Measurements from ENCODE around the gene TP53I13. TPM values are rescaled to one million over a fixed set of nuclear protein-coding genes. Genes with fewer than 3 reads are reported as not detected.
A peak's percentile ranks its signal among the peaks of the same experiment; 100 is the strongest.

Gene TP53I13
- total and polyA plus RNA-seq, 2 of the 13 experiments (the other 11 are each of a cell fraction or from before 2014, with no cell fraction given): 16.9 to 25.7 TPM

DNA sequence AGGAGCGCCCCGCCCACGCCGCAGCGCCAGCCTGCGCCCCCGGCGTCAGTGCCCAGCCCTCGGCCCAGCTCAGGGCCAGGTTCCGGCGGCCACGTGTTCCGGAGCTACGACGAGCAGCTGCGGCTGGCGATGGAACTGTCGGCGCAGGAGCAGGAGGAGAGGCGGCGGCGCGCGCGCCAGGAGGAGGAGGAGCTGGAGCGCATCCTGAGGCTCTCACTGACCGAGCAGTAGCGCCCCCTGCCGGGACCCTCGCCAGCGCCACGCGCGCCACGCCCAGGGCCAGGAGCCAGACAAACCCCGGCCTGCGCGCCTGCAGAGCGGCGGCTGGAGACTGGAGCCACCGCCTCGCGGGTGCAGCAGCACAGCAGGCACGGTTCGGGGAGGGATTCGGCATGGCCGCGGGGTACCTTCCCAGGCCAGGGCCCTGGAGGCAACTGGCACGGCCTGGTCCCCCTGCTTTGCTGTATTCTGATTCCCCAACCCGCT, 44.9 kb downstream of the TP53I13 start (continued):
- no peak for TF ChIP-seq ZNF274 (CRISPR knock-in tag; IDR thresholded peaks at IDR 0.05)
- TF ChIP-seq TSC22D2 (CRISPR knock-in tag; IDR thresholded peaks at IDR 0.05; ENCODE audit: borderline replicate concordance): peak; percentile 49; the same call in 1 of the 2 replicates
- no peak for TF ChIP-seq JUND (CRISPR knock-in tag; IDR thresholded peaks at IDR 0.05)
- TF ChIP-seq ZNF709 (CRISPR knock-in tag; IDR thresholded peaks at IDR 0.05): 0 out of 2 replicates have a peak, but pooled peaks have one; percentile 64
- TF ChIP-seq POLR2G (IDR thresholded peaks at IDR 0.05; ENCODE audit: low read depth, low read length): no peak
- TF ChIP-seq MAF1 (CRISPR knock-in tag; IDR thresholded peaks at IDR 0.05; ENCODE audit: borderline replicate concordance): 0 out of 2 replicates have a peak, but pooled peaks have one; percentile 27
- TF ChIP-seq MXD3 (CRISPR knock-in tag; IDR thresholded peaks at IDR 0.05): peak; percentile 79
- no peak for TF ChIP-seq ZSCAN12 (CRISPR knock-in tag; IDR thresholded peaks at IDR 0.05)
- no peak for TF ChIP-seq SIN3B (IDR thresholded peaks at IDR 0.05; ENCODE audit: low read length)
- TF ChIP-seq HNRNPUL1 (IDR thresholded peaks at IDR 0.05; ENCODE audit: low read depth, low read length): no peak
- TF ChIP-seq ARID4A (CRISPR knock-in tag; IDR thresholded peaks at IDR 0.05; ENCODE audit: borderline replicate concordance): peak; percentile 73; the same call in 1 of the 2 replicates
- TF ChIP-seq ZNF33A (CRISPR knock-in tag; IDR thresholded peaks at IDR 0.05; ENCODE audit: borderline replicate concordance): no peak
- TF ChIP-seq, protein P1, sequence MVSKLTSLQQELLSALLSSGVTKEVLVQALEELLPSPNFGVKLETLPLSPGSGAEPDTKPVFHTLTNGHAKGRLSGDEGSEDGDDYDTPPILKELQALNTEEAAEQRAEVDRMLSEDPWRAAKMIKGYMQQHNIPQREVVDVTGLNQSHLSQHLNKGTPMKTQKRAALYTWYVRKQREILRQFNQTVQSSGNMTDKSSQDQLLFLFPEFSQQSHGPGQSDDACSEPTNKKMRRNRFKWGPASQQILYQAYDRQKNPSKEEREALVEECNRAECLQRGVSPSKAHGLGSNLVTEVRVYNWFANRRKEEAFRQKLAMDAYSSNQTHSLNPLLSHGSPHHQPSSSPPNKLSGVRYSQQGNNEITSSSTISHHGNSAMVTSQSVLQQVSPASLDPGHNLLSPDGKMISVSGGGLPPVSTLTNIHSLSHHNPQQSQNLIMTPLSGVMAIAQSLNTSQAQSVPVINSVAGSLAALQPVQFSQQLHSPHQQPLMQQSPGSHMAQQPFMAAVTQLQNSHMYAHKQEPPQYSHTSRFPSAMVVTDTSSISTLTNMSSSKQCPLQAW (CRISPR knock-in tag; IDR thresholded peaks at IDR 0.05): 0 out of 2 replicates have a peak, but pooled peaks have one; percentile 38
- TF ChIP-seq ZFP37 (CRISPR knock-in tag; IDR thresholded peaks at IDR 0.05; ENCODE audit: borderline replicate concordance): no peak
- no peak for TF ChIP-seq GZF1 (CRISPR knock-in tag; IDR thresholded peaks at IDR 0.05)
- TF ChIP-seq DNMT1 (CRISPR knock-in tag; IDR thresholded peaks at IDR 0.05): peak; percentile 37; the same call in 1 of the 2 replicates
- TF ChIP-seq TFE3 (CRISPR knock-in tag; IDR thresholded peaks at IDR 0.05): peak; percentile 51; the same call in 1 of the 2 replicates
- TF ChIP-seq RFX5 (IDR thresholded peaks at IDR 0.05; ENCODE audit: low read depth, low read length): no peak
- no peak for TF ChIP-seq ZBTB8A (CRISPR knock-in tag; IDR thresholded peaks at IDR 0.05; ENCODE audit: borderline replicate concordance, low read depth)
- TF ChIP-seq CBX1 (IDR thresholded peaks at IDR 0.05; ENCODE audit: low read depth): peak; percentile 63
- no peak for TF ChIP-seq ZNF512 (CRISPR knock-in tag; IDR thresholded peaks at IDR 0.05)
- TF ChIP-seq ONECUT2 (CRISPR knock-in tag; IDR thresholded peaks at IDR 0.05): no peak

Data from HepG2 (cell line).